H54 (cell line): ENCODE results near the gene VPS54.
"Not testable (repeated sequence)": the region's sequence is repeated elsewhere in the genome, so short reads cannot be mapped to it uniquely, and the experiment has no call there.

Experiments
- DNase-seq: peaks from one replicate; pipeline ENCODE4 v3.0.0; 2011; ENCODE audit warnings: low spot score, mixed read lengths; ENCODE audit not compliant: insufficient read length
- FAIRE-seq: peaks from 3 replicates; lab custom pipeline; 2011; peaks lifted over from hg19 to GRCh38; lab: Jason Lieb, UNC
- POLR2A ChIP-seq: IDR thresholded peaks from 2 replicates; pipeline ENCODE4 v1.6.1; 2011; ENCODE audit warnings: low read depth, mild to moderate bottlenecking, low read length

Gene VPS54

DNA sequence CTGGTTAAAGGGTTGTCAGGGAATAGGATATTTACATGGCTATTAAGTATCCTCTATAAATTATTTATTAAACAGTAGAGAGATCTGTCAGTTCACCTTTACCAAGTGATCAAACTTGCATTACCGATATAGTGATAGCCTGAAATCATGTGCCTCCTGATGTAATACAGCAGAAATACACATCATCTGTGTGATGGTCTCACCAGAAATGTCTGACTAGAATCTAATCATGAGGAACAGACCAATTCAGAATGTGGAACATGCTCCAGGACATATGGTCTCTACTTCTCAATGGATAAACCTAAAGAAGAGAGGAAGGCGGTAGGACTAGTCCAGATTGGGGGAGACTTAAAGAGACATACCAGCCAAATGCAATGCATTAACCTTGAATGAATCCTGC is 6.2 kb downstream of the VPS54 start:
- DNase-seq (no peak), FAIRE-seq (no peak)
- TF ChIP-seq POLR2A: no peak

DNA sequence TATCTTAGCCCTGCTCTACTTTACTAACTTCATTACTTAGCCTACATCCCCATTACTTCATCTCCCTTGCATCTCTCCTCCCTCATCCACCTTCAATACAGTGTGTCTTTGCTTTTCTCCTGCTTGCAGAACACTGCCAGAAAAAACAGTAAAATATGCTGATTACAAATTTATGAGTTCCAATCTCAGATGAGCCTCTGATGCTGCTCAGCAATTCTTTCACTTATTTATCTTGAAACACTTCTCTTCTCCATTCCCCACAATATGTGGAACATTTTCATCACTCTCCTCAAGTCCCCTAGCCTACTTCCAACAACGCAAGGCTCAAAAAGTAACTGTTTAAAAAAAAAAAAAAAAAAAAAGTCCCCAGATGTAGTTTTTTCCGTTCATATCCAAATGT is 7.1 kb downstream of the VPS54 start:
- FAIRE-seq: no peak

DNA sequence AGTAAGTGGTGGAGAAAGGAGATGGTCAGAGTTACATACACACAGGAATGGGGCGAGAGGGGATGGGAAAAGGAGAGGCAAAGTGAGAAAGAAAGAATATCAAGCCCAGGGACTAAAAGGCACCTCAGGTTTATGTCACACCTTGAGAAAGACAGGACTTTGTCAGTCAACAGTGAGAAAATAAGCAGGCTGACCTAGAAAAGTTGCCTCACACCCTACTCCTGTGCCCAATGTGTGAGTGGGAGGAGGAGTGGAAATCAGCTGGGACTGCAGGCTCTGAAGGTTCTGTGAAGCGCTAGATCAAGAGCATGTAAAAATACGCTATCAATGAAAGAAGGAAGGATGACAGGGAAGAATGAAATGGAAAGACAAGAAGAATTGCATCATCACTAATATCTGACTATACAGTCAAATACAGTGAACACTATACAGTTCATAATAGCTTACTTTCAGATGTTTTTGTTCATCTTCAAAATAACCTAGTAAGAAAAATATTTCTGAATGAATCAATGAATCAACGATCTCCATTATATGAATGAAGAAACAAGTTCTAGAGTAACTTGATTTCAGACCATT is 10.7 kb downstream of the VPS54 start:
- DNase-seq: no peak
- FAIRE-seq: peak; percentile 52
- no peak for TF ChIP-seq POLR2A

More for the DNA sequence above, 7.1 kb downstream of the VPS54 start:
- no peak for TF ChIP-seq POLR2A
- DNase-seq: no peak

DNA sequence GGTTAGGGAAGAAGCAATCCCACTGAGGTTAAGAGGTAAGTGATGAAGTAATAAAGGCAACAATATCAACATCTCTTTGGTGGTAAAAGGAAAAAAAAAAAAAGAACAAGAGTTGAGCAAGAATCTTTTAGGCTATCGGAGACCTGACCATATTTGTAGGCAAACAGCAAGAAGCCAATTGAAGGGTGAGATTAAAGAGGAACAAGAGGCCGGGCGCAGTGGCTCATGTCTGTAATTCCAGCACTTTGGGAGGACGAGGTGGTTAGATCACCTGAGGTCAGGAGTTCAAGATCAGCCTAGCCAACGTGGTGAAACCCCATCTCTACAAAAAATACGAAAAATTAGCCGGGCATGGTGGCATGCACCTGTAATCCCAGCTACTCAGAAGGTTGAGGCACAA is 11.3 kb downstream of the VPS54 start:
- no peak for DNase-seq
- TF ChIP-seq POLR2A: no peak
- no peak for FAIRE-seq

DNA sequence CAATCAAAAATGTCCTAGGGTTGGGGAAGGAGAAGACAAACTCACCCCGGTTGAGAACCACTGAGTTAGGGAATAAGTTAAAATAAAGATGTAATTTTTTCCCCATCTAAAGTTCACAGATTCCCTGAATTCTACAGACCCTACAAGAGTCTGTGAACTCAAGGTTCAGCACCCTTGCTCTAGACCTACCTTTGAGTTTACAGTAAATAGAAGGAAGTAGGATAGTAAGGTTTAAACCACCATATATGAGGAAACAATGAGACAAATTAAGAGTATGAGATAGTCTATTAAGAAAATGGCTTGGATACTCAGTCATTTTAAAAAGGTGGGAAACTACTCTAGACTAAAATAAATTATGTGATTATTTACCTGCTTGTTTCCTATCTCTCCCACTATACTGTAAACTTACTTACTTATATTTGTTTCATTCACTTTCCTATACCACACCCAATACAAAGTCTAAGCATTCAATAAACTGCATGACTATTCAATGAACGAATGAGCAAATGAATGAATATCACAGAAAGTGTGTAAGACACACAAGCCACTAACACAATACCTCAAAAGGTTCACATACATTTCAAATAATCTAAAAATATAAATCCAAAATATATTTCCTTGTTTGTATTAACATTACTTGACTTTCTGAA is 13.4 kb downstream of the VPS54 start:
- no peak for FAIRE-seq

DNA sequence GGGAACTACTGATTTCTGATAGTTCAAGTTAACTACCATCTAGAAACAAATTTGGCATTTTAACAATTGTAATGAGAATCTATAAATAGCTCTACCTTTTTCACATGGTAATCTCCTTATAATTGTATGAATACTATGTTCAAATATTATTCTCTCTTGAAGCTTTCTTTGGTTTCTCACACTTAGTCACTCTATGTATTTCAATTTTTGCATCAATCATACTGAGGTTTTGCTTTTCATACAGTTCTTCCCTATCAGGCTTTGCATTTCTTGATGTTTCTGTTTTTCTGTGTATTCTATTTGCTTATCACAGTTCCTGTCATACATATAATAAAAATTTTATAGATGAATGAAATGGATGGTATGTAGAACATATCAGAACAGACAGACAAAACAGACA is 16.0 kb downstream of the VPS54 start:
- TF ChIP-seq POLR2A: no peak
- DNase-seq (no peak), FAIRE-seq (no peak)

More for the DNA sequence above, 13.4 kb downstream of the VPS54 start:
- no peak for DNase-seq
- TF ChIP-seq POLR2A: no peak

DNA sequence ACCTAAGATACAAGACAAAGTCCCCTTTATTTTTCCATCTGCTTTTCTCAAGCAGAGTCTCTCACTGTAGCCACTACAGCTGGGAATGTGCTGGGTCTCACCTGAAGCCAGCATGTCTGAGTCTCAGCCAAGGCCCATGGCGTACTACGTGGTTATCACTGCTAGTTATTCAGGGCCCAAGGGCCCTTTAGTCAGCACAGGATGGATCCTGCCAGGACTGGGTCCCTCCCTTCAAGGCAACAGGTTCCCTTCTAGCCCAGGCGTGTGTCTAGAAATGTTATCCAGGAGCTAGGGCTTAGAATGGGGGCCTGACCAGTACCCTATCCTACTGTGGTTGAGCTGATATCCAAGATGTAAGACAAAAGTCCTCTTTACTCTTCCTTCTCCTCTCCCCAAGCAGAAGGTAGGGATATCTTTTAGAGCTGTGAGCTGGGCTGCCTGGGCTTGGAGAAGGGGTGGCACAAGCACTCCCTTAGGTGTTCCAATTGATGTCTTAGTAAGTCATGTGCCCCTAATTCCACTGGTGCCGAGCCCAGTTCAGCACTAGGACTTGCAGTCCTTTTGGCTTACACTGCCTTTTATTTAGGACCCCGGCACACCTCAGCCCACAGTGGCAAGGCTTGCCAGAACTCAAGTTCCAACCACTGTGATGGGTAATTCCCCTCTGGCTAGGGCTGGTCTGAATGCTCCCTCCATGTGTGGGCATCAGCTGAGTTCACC is 17.7 kb downstream of the VPS54 start:
- DNase-seq (no peak), FAIRE-seq (no peak)
- no peak for TF ChIP-seq POLR2A

DNA sequence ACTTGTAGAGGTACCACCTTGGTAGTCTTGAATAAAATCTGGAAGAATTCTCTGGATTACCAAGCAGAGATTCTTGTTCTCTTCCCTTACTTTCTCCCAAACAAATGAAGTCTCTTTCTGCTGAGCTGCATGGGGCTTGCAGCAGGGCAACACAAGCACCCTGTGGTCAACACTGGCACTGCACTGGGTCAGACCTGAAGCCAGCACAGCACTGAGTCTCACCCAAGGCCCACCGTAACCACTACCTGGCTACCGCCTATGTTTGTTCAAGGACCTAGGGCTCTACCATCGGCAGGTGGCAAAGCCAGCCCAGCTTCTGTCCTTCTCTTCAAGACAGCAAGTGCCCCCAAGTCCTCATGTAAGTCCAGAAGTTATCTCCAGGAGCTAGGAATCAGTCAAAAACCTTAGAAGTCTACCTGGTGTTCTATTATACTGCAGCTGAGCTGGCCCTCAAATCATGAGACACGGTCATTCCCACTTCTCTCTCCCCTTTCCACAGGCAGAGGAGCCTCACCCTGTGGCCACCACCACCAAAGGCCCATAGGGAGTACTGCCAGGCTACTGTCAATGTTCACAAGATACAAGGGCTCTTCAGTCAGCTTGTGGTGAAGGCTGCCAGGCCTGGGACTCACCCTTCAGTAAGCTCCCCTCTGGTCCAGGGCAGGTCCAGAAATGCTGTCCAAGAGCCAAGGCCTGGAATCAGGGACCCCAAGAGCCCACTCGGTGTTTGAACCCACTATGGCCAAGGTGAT is 18.4 kb downstream of the VPS54 start:
- FAIRE-seq (no peak), DNase-seq (no peak)
- TF ChIP-seq POLR2A: no peak

DNA sequence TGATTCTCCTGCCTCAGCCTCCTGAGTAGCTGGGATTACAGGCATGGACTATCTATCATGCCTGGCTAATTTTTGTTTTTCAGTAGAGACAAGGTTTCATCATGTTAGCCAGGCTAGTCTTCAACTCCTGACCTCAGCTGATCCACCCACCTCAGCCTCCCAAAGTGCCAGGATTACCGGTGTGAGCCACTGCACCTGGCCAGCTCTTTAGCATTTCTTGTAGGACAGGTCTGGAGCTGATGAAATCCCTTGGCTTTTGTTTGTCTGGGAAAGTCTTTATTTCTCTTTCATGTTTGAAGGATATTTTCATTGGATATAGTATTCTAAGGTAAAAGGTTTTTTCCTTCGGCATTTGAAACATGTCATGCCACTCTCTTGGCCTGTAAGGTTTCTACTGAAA is 20.2 kb downstream of the VPS54 start:
- TF ChIP-seq POLR2A: no peak
- FAIRE-seq: no peak
- DNase-seq: no peak

DNA sequence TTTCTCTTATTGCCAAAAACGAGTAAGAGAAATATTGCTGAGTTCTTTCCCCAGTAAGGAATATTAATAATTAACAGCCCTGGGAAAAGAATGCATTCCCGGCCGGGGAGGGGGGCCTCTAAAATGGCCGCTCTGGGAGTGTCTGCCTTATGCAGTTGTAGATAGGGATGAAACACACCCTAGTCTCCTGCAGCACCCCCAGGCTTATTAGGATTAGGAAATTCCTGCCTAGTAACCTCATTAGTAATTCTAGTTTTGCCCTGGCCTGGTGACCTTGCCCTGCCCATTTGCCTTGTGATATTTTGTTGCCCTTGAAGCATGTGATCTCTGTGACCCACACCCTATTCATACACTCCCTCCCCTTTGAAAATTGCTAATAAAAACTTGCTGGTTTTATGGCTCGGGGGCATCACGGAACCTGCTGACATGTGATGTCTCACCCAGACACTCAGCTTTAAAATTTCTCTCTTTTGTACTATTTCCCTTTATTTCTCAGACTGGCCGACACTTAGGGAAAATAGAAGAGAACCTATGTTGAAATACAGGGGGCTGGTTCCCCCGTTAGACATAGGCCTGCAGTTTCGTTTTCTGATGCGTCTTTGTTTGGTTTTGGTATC is 22.5 kb downstream of the VPS54 start:
- not testable (repeated sequence) for FAIRE-seq, DNase-seq

DNA sequence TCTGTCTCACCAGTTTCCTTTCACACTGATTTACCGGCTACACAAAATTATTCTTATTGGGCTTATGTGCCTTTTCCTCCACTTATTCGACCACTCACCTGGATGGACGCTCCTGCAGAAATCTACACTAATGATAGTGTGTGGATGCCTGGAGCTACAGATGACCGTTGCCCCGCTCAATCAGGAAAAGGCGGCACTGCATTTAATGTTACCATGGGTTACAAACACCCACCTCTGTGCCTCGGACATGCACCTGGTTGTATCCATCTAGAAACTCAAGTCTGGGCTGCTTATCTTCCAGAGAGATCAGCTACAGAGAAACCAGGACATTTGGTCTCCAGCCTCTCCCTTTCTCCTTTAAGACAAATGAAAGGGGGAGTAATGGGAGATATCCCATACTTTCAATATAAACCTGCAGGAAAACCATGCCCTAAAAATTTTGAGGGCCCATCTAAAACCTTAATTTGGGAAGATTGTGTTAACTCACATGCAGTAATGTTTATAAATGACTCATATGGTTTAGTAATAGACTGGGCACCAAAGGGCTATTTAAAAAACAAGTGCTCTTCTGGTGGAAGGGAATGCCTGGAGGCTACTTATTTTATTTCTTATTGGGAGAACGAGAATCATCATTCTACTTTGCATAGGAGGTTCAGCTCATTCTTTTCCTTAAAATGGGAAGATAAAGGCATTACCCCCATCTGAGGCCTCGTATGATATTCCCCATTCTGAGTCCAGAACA is 24.7 kb downstream of the VPS54 start:
- DNase-seq, FAIRE-seq: not testable (repeated sequence)

DNA sequence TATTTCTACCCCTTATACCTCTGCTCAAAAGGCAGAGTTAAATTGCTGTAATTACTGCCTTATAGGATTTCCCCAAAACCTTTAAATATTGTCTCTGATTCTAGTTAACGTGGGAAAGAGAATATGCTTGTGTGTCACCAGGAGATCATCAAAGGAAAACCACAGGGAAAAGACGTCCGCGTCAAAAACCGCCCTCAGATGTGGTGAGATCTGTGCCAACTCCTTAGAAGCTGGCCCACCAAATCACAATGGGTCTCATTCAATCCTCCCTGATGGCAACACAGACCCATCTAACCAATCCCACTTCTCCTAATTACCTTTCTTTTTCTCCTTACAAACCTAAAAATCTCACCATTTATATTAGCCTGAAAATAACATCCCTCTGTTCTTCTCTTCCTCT is 25.4 kb downstream of the VPS54 start:
- no peak for DNase-seq
- no peak for FAIRE-seq

DNA sequence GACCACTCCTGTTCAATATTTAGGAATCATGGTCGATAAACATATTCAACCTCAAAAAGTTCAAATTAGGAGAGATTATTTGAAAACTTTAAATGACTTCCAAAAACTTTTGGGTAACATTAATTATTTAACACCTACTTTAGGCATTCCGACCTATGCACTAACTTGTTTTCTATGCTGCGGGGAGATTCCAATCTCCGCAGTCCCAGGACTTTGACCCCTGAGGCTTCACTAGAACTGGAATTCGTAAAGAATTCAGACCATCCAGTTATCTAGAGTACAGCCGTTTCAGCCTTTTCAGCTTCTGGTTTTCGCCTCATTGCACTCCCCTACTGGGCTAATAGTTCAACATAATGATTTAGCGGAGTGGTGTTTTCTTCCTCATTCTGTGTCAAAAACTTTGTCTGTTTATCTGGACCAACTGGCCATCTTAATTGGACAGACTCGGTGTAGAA is 26.1 kb downstream of the VPS54 start:
- DNase-seq, FAIRE-seq: not testable (repeated sequence)

More for the DNA sequence above, 25.4 kb downstream of the VPS54 start:
- no peak for TF ChIP-seq POLR2A
